Measurements from ENCODE around the gene RAB34.
"Not testable (repeated sequence)": the region's sequence is repeated elsewhere in the genome, so short reads cannot be mapped to it uniquely, and the experiment has no call there.

Gene RAB34

GRCh38 chr17:28745786-28746411 is 28.2 kb upstream of the RAB34 start:
- DNase-seq = no peak

GRCh38 chr17:28744972-28745785 is 27.5 kb upstream of the RAB34 start:
- peak; percentile 14 for DNase-seq

GRCh38 chr17:28744104-28744971 is 26.7 kb upstream of the RAB34 start:
- DNase-seq = no peak

- peak; percentile 57 for DNase-seq
Measured at GRCh38 chr17:28743243-28744103, 25.8 kb upstream of the RAB34 start, which contains the start of gene TRAF4. TRAF4 (plus strand) TSS chr17:28744011; CDS start chr17:28744113, 102 bp downstream.

- no peak for DNase-seq
Measured at GRCh38 chr17:28741358-28742349, 24.0 kb upstream of the RAB34 start.

GRCh38 chr17:28740406-28741357 is 23.0 kb upstream of the RAB34 start:
- DNase-seq = no peak

GRCh38 chr17:28738680-28739384 is 21.2 kb upstream of the RAB34 start:
- no peak for DNase-seq

GRCh38 chr17:28737770-28738679 is 20.4 kb upstream of the RAB34 start:
- no peak for DNase-seq

- no peak for DNase-seq
Measured at GRCh38 chr17:28737316-28737715, 19.6 kb upstream of the RAB34 start.

- not testable (repeated sequence) for DNase-seq
Measured at GRCh38 chr17:28735913-28736769, 18.5 kb upstream of the RAB34 start.

GRCh38 chr17:28735242-28735722 is 17.6 kb upstream of the RAB34 start:
- no peak for DNase-seq

- no peak for DNase-seq
Measured at GRCh38 chr17:28734712-28735241, 17.1 kb upstream of the RAB34 start.

GRCh38 chr17:28733346-28733745 is 15.7 kb upstream of the RAB34 start:
- no peak for DNase-seq

- no peak for DNase-seq
Measured at GRCh38 chr17:28729950-28730330, 12.3 kb upstream of the RAB34 start.

- peak; percentile 75 for DNase-seq
Measured at GRCh38 chr17:28728364-28729200, 10.9 kb upstream of the RAB34 start, which contains the start of gene NEK8. NEK8 (plus strand) TSS chr17:28728788; CDS start chr17:28728814, 26 bp downstream.

Measured in SHP77 treated with DMSO at 0.1 percent for 48 hours (cell line).